HG03469 (cell line): Measurements from ENCODE around the gene BNIPL.

Experiments
- ATAC-seq: cut with Tn5 transposase; IDR thresholded peaks from one replicate; pipeline ENCODE4 v1.9.1; 2021; ENCODE audit warnings: mild to moderate bottlenecking, moderate library complexity, moderate number of reproducible peaks; ENCODE audit not compliant: unreplicated experiment

The BNIPL gene

DNA sequence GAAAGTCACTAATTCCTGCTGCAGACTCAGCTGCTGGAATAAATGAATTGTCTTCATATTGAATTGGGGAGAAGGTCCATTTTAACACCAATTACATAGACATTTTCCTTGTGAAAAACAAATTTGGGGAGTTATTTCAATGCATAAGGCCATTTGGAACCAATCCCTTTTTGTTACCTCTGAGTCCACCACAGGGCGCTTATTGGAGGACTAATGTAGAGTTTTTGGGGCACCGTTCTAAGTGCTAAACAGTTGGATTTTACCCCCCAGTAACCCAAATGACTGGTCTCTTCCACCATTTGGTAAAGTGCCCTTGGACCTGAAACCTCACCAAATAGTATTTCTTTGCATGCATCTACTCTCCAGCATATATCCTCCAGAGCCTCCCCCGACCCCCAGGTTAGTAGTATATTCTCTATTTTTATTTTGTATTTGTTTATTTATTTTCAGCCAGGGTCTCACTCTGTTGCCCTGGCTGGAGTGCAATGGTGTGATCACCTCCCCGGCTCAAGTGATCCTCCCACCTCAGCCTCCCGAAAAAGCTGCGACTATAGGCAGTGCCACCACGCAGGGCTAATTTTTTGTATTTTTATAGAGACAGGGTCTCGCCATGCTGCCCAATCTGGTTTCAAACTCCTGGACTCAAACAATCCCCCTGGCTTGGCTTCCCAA lies 26.6 kb upstream of the BNIPL start:
- no peak for ATAC-seq

DNA sequence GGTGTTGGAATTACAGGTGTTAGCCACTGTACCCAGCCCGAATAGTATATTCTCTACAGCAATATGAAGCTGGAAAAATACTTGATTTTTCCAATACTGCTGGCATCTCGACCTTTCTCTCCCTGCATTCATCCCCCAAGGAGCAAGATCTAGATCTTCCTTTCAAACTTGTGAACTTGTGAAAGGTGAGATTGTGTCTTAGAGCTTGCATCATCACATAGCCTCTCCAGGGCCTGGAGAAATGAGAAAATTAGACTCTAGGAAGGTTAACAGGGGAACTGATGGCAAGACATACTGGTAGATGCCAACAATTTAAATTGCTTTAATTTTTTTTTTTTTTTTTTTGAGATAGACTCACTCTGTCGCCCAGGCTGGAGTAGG lies 26.1 kb upstream of the BNIPL start:
- ATAC-seq, result no peak

DNA sequence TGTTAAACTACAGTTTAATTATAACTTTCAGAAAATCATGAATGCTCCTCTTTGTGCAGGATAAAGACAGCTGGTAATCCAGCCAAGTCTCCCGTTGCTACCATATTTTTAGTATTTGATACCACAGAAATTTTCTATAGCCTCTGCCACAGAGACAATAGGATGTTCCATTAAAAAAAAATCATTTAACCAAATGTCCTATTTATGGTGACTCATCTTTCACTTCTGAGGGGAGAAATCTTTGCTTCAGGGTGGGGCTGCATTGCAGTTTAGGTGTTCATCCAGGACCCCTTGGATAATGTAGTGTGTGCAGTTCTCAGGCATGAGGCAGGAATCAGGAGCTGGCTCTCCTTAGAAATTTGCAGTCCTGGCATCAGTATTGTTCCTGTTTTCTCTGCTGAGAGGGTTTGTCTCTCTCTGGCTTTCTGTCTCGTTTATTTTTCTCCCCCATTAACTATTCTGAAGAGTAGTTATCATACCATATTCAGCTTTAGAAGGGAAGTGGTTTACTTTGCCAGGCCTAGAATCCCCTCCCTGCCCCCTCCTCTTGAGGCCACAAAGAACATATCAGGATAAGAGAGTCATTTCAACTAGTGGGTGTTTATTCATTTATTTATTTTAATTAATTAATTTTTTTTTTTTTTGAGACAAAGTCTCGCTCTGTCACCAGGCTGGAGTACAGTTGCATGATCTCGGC lies 25.1 kb upstream of the BNIPL start:
- ATAC-seq, result no peak

DNA sequence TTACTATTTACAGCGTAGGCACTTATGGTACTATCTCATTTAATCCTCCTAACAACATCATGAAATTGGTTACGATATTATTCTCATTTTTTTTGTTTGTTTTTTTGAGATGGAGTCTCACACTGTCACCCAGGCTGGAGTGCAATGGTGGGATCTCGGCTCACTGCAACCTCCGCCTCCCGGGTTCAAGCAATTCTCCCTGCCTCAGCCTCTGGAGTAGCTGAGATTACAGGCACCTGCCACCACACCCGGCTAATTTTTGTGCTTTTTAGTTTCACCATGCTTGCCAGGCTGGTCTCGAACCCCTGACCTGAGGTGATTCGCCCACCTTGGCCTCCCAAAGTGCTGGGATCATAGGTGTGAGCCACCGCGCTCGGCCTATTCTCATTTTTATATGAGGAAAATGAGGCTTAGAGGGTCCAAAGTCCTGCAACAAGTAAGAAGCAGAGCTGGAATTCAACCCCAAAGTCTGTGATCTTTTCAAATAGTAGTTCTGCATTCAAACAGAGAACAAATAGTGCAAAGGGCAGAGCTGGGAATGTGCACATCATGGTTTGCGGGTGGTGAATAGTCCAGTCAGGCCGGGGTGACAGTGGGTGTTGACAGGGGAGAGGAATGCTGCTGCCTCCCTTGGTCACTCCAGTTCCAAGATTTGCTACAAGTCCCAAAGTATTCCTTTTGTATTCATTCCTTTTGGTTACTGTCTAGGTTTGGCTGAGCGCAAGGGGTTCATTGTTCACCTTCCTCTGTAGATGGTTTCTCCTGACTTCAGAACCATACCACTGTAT lies 23.5 kb upstream of the BNIPL start:
- no peak for ATAC-seq

DNA sequence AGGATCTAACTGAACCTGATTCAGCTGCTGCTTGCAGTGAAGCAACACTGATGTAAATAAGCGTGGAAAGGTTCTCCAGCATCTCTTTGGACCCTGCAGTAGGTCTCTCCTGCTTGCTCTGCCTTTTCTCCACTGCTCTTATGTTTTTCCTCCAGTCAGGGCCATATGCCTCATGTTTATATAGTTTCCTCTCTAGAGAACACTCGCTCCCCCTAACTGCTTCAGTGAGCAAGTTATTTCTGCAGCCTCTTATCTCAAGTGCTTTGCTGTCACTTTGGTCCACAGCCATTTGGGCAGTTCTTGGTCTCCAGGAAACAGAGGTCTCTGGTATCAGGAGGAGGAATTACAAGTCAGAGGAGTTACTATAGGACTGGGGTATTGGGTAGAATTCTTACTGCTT lies 22.9 kb upstream of the BNIPL start:
- ATAC-seq, result no peak

DNA sequence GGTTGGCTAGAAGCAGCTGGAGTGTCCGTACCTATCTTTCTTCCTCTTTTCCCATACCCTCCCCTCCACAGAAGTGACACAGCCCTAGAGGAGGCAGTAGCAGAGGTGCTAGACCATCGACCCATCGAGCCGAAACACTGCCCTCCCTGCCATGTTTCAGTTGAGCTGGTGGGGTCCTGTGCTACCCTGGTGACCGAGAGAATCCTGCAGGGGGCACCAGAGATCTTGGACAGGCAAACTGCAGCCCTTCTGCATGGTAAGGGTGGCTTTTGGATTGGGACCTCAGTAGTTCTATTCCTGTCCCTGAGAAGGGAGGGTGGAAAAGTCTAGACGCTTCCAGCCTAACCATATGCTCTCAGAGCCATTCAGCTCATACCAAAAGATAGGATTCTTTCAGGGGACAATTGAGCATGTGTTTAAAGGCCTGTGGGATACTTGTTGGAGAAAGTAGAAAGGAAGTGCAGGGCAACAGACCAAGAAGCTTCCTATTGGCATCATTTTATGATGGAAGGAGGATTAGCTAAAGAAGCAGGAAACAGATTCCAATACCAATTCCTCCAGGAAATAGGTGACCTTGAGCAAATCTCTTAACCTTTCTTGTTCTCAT lies 11.7 kb upstream of the BNIPL start:
- ATAC-seq, result no peak

DNA sequence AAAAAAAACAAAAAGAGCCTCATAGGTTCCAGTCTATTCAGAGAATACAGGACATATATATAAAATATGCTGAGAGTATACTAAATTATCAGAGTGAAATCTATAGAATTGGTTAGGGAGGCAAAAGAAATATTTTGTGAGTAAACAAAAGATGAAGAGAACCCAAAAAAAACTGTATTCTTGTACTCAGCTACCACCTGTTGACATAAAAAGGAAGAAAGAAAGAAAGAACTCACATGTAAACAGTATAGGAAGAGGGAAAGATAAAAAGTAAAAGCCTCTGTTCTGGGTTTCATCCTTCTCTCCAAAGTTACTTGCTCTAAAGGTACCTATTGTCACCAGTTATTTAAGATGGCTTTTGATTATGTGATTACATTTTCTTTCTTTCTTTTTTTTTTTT lies 9.9 kb upstream of the BNIPL start:
- ATAC-seq, result no peak

DNA sequence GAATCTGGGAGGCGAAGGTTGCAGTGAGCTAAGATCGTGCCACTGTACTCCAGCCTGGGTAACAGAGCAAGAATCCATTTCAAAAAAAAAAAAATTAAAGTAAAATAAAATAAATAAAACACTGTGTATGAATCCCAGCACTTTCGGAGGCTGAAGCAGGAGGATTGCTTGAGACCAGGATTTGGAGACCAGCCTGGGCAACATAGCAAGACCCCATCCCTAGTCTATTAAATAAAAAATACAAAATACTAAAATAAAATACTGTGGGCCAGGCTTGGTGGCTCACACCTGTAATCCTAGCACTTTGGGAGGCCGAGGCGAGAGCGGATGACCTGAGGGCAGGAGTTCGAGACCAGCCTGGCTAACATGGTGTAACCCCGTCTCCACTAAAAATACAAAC lies 4.2 kb upstream of the BNIPL start:
- ATAC-seq, result no peak

DNA sequence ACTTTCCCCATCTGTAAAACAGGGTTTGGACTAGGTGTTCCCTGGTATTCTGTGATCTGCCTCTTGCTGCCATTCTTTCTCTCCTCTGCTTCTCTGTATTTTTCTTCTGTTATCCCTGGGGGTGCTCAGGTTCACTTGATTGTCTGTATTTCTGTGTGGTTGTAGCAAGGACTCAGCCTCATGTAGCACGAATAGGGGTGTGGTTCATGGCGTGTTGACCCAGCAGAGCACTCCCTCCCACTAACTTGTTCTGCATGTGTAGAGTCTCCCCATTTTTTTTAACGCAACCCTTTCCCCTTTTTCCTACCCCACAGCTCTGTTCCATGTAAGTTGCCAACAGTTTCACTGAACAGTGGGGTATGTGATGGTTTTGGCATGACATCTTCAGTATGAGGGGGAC lies 1.2 kb upstream of the BNIPL start:
- ATAC-seq, result no peak

DNA sequence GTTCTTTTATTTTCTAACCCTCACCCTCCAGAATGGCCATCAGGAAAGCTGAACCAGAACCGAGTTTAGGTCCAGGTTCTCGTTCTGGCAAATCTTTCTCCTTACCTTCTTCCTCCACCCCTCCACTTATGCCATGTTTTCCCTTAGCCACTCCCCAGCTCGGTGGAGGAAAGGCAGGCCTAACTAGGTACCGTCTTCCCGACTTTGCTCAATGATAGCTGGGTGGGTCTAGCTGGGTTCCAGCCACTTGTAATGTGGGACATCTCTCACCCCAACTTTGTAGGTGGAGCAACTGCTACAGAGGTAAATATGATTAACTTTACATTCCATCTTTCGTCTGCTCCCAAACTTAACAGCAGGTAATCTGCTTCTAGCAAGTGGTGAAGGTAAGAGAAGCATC lies 646 bp downstream of the BNIPL start:
- ATAC-seq, result no peak

DNA sequence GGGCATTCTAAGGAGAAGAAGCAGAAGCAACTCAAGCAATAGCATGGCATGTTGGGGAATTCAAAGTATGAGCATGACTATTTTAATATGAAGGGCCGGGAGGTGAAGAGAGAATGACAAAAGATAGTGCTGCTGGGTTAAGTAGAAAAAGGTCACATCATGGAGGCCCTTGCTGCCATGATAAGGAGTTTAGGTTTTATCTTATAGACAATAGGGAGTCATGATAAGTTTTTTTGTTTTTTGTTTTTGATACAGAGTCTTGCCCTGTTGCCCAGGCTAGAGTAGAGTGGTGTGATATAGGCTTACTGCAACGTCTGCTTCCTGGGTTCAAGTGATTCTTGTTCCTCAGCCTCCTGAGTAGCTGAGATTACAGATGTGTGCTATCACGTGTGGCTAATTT lies 3.1 kb downstream of the BNIPL start:
- no peak for ATAC-seq

DNA sequence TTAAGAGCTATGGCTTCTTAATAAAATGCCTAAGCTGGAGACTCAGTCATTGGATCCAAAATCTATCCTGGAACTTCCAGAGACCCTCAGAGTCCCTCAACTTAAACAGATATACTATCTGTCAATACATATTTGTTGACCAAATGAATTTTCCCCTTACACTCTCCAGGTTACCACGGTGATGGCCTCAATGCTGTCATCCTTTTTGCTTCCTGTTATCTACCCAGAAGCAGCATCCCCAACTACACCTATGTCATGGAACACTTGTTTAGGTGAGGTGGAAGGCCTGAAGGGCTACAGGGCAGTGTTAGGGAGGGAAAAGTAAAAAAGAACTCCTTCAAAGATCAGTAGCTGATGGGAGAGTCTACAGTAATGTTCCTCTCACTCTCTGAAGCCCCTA lies 6.8 kb downstream of the BNIPL start:
- ATAC-seq, result no peak

DNA sequence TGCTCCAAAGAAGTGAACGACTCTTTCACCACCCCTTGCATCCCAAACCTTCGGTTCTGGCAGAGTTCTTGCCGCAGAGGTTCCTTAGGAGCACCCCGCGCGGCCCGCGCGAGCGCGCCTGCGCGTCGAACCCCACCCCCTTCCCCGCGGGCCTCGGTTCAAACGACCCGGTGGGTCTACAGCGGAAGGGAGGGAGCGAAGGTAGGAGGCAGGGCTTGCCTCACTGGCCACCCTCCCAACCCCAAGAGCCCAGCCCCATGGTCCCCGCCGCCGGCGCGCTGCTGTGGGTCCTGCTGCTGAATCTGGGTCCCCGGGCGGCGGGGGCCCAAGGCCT lies 11.2 kb downstream of the BNIPL start, which contains the start of gene C1orf56:
TSS of gene C1orf56 (plus strand) at position 161 of the 334 bp plus-strand sequence. CDS start at position 258, 97 bp downstream.
- no peak for ATAC-seq

DNA sequence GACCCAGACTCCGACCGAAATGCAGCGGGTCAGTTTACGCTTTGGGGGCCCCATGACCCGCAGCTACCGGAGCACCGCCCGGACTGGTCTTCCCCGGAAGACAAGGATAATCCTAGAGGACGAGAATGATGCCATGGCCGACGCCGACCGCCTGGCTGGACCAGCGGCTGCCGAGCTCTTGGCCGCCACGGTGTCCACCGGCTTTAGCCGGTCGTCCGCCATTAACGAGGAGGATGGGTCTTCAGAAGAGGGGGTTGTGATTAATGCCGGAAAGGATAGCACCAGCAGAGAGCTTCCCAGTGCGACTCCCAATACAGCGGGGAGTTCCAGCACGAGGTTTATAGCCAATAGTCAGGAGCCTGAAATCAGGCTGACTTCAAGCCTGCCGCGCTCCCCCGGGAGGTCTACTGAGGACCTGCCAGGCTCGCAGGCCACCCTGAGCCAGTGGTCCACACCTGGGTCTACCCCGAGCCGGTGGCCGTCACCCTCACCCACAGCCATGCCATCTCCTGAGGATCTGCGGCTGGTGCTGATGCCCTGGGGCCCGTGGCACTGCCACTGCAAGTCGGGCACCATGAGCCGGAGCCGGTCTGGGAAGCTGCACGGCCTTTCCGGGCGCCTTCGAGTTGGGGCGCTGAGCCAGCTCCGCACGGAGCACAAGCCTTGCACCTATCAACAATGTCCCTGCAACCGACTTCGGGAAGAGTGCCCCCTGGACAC lies 11.7 kb downstream of the BNIPL start:
- ATAC-seq, result peak; percentile 37

DNA sequence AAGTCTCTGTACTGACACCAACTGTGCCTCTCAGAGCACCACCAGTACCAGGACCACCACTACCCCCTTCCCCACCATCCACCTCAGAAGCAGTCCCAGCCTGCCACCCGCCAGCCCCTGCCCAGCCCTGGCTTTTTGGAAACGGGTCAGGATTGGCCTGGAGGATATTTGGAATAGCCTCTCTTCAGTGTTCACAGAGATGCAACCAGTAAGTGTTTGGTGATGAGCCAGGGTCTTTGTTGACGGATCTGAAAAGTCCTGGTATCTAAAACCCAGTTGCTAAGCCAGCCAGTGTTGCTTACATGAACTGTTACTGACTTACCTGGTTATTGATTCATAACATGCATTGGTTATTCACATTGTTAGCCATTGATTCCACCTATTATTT lies 12.3 kb downstream of the BNIPL start:
- no peak for ATAC-seq

DNA sequence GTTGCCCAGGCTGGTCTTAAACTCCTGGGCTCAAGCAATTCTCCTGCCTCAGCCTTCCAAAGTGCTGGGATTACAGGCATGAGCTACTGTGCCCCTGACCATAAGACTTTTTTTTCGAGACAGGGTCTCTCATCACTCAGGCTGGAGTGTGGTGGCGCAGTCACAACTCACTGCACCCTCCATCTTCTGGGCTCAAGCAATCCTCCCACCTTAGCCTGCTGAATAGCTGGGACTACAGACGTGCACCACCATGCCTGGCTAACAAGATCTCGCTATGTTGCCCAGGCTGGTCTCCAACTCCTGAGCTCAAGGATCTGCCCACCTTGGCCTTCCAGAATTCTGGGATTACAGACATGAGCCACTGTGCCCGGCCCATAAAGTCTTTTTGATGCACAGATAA lies 13.1 kb downstream of the BNIPL start:
- ATAC-seq, result no peak

DNA sequence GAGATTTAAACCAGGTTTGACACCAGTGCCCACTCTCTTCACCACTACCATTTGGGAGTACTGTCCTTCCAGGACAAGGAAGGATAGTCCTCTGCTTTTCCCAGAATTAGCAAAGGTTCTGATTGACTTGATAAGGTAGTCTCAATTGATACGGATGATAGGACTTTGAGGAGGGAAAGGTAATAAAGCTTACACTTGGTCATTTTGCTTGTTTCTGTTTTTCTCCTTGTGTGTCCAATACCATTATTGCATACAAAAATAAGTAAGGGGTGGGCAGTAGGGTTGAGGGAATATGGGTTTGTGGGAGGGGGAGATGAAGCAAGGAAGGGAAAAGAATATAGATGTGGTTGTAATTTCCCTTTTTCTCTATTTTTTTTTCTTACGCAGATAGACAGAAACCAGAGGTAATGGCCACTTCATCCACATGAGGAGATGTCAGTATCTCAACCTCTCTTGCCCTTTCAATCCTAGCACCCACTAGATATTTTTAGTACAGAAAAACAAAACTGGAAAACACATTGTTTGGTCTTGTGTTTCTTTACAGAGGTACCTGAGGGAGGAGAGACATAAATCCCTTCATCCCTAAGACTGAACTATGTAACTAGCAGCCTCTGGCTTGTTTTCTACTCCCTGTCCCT lies 13.8 kb downstream of the BNIPL start:
- no peak for ATAC-seq

DNA sequence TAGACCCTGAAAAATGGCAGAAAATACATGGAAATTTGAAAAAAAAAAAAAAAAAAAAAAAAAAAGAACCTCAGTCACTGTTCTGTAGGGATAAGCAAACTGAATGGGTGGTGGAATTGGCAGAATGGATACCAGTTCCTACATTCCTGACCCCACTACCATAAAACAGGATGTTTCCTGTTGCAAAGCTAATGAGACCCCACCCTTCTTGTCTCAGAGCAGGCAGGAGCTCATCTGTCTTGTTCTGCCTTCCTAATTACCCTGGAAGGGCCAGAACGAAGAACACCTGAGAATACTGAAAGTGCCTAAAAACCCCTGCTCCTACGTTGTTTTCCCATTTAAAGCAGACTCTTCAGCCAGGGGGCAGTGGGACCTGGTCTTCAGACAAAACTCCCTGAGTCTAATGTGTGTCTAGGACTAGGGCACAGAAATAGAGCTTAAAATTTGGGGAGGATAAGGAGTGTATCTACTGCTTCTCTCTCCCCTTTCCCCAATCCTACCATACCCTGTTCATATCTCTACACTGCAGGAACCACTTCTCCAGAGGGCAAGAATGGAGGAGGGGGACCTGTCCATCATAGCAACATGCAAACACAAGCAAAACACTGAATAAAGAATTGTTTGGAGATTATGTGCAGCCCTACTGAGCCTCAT lies 15.1 kb downstream of the BNIPL start:
- no peak for ATAC-seq

DNA sequence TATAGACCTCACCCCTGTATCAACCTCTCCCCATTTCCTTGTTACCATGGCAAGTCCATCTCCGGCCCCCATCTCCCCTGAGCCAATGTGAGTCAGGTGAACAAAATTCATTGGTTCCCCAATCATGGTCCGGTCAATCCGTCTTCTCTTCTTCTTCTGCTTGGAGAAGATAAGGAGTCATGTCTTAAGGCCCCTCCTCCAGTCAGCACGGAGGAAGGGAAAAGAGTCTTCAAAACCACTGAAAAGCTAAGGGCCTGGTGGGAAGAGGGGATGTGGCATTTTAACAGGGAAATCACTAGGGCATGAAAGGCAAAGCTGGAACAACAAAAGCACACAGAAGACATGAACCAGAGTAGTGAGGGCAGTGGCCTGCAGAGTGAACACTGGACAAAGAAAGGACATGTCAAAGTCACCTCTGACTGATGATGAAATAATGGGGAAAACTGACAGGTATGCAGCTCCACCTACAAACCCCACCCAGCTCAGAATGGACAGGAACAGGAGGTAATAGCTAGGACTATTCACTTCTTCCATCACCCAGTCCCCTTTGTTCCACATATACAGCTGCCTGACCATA lies 18.7 kb downstream of the BNIPL start:
- ATAC-seq, result no peak

DNA sequence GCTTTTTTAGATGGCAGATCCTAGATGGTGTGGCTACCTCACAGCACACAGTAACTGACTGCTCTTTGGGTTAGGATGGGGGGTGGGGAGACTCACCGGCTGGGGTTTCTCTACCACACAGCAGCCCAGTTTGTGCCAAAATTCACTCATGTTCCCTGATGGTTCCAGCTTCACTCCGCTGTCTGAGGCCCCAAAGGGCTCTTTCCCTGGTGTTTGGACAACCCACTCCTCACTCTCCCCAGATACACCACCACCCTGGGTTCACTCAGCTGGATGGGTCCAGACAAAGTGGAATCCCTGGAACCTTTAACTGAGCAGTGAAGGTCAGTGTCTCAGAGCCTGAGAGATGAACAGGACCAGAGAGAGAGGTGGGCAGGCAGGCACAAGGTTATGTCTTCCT lies 19.2 kb downstream of the BNIPL start:
- ATAC-seq, result no peak
